Pons (tissue), 1 donor: ENCODE data around the gene PLD4.
"Not testable (repeated sequence)": the region's sequence is repeated elsewhere in the genome, so short reads cannot be mapped to it uniquely, and the experiment has no call there.

ENCODE experiments used
- DNase-seq: peaks from one replicate; pipeline ENCODE4 v3.0.0-alpha.2; 2016; ENCODE audit warnings: low spot score

Gene PLD4, protein sequence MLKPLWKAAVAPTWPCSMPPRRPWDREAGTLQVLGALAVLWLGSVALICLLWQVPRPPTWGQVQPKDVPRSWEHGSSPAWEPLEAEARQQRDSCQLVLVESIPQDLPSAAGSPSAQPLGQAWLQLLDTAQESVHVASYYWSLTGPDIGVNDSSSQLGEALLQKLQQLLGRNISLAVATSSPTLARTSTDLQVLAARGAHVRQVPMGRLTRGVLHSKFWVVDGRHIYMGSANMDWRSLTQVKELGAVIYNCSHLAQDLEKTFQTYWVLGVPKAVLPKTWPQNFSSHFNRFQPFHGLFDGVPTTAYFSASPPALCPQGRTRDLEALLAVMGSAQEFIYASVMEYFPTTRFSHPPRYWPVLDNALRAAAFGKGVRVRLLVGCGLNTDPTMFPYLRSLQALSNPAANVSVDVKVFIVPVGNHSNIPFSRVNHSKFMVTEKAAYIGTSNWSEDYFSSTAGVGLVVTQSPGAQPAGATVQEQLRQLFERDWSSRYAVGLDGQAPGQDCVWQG

GRCh38 chr14:104924421-104925213 lies at the start of gene PLD4:
Gene PLD4, plus strand, starts transcription at chr14:104924879. Its CDS starts 2,262 bp downstream, at chr14:104927141.
- peak; percentile 24 for DNase-seq

DNA sequence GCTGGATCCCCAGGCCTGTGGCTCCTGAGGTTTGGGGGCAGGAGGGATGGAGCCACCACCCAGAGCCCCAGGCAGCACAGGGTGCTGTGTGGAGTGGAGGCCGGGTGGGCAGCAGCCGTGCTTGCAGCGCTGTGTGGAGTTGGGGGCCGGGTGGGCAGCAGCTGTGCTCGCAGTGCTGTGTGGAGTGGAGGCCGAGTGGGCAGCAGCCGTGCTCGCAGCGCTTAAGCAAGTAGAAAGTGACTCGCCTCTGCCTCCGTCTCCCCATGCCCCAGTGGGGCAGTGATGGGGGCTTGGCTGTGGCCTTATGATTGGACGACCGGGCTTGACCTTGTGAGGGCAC lies 49.3 kb upstream of the PLD4 start:
- no peak for DNase-seq

GRCh38 chr14:104875811-104876210 lies 48.9 kb upstream of the PLD4 start:
- DNase-seq = no peak

DNA sequence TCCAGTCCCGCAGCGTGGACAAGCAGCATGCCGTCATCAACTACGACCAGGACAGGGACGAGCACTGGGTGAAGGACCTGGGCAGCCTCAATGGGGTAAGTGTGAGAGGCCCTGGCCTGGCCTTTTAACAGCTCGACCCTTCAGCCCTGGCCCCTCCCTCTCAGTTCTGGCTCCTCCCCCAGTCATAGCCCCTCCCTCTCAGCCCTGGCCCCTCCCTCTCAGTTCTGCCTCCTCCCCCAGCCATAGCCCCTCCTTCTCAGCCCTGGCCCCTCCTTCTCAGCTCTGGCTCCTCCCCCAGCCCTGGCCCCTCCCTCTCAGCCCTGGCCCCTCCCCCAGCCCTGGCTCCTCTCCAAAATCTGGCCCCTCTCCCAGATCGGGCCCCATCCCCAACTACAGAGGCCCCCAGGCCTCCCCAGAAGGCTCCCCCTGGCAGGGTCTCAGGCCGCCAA lies 48.4 kb upstream of the PLD4 start:
- DNase-seq = no peak

DNA sequence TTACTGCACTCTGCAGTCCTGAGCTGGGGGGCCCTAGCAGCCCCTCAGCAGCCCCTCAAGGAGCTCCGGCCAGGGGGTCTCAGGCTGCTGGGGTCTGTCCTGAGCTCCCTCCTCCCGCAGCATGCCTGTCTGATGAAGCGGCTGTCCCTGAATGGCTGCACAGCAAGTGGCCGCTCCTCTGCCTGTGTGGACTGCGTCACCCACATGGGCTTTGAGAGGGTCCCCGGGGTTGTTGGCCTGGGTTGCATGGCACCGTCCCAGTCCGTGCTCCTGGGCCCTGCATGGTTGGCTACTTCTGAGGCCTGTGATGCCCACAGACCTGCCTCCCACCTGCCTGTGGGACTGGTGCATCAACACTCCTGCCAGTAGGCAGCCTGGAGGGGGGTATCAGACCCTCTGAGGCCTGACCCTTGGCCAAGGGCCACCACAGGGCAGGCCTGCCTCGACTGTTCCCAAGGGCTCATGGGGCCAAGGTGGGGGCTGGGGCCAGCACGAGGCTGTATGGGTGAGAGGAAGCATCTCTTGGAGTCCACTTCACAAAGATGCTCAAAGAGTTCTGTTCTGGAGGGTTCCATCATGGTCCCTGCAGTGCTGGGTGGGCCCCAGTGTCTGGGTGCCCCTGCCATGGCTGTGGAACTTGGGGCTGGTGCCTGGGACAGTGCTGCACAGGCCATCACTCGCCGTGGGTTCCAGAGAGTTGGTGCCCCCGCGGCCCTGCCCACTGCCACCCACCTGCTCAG lies 47.4 kb upstream of the PLD4 start:
- DNase-seq = no peak

DNA sequence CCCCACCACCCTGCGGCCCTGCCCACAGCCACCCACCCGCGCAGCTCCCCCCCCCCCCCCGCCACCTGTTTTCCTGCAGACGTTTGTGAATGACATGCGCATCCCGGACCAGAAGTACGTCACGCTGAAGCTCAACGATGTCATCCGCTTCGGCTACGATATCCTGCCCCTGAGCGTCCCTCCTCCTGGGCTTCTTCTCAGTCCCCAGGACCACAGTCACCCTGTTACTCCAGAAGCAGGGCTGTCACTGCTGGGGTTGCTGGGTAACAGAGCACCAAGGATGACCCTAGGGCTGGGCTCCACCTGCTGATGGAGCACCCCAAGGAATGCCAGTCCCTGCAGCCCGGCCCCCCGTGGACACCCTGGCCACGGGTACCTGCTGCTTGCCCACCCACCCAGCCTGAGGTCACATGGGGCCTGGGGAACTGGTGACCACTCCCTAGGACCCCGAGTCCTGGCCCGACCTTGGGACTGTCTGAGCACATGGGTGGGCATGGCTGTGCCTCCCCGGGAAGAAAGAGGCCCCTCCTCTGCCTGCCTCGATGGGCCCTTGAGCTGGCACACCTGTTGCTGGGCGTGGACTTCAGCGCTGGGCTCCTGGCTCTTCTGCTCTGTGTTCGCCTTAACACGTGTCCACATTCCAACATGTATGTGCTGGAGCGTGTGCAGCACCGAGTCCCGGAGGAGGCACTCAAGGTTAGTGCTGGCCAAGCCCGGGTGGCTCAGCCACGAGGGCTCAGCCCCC lies 46.7 kb upstream of the PLD4 start:
- no peak for DNase-seq

DNA sequence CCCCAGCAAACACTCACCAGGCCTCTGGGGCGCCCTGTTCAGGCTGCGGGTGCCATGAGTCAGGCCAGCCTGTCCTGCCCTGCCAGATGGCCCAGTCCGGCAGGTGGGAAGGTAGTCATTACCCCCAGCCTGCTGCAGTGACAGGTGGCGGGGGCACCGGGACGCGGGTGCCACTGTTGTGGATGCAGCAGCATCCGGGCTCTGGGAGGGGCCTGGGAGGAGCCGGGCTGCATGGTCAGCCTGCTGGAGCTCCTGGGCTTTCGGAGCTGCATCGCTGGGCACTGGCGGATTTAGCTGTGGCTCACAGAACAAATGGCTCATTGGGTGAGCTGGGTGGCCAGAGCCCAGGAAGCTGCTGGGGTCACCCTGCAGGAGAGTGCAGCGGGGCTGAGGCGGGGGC lies 46.1 kb upstream of the PLD4 start:
- DNase-seq = no peak

- no peak for DNase-seq
Observed at GRCh38 chr14:104879201-104879982, 45.3 kb upstream of the PLD4 start.

GRCh38 chr14:104879983-104880565 lies 44.6 kb upstream of the PLD4 start:
- no peak for DNase-seq

DNA sequence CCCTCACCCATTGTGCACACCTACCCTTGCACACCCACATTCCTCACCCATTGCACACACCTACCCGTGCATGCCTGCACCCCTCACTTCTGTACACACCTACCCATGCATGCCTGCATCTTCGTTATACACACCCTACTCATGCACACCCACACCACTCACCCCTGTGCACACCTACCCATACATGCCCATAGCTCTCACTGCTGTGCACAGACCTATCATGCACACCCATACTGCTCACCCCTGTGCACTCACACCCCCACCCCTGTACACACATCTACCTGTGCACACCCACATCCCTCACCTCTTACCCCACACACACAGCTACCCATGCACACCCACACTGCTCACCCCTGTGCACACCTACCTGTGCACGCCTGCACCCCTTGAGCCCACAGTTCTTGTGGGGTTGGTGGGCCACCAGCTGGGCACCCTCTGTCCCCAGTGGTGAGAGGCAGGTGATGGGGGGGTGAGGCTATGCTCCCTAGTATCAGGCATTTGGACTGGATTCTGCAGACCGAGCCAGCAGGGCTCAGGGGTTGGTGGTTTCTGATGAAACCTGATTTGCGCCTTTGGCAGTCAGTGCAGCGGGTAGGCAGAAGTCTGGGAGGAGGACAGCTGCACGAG lies 44.0 kb upstream of the PLD4 start:
- DNase-seq = no peak

GRCh38 chr14:104881369-104881979 lies 43.2 kb upstream of the PLD4 start:
- no peak for DNase-seq

DNA sequence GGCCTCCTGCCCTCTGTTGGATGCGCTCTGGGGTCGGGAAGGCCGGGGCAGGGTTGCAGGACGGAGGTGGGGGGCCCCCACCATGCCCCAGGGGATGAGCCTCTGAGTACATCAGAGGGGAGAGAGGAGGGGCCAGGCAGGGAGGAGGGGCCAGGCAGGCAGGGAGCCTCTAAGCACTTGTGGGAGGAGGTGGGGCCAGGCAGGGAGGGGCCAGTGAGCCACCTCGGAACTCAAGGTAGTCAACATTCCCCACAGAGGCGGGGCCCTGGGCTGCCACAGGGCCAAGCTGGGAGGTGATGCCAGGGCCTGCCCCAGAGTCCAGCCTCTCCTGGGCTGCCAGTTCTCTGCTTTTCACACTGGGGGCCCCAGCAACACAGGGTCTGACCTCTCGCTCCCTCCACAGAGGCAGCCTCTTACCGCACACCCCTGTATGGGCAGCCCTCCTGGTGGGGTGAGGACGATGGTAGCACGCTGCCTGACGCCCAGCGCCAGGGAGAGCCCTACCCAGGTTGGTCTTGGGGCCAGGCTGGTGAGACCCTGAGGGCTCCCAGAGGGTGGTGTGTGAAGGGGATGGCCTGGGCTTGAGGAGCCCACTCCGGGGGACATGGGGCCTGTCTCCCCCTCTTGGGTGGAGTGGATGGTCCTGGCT lies 42.2 kb upstream of the PLD4 start:
- DNase-seq = no peak

DNA sequence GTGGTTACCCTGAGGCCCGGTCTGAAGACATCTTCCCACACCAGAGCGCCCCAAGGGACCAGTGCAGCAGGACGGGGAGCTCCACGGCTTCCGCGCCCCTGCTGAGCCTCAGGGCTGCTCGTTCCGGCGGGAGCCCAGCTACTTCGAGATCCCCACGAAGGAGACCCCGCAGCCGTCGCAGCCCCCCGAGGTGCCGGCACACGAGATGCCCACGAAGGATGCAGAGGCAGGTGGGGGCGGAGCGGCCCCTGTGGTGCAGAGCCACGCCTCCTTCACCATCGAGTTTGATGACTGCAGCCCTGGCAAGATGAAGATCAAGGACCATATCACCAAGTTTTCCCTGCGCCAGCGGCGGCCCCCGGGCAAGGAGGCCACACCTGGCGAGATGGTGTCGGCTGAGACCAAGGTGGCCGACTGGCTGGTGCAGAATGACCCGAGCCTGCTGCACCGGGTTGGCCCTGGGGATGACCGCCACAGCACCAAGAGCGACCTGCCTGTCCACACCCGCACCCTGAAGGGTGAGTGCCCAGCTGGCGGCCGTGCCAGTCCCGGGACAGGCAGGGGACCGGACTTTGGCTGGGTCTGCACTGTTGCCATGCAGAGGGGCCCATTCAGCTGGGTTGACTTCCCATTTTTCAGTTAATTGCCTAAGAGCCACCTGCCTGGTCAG lies 41.6 kb upstream of the PLD4 start:
- DNase-seq = no peak

GRCh38 chr14:104883681-104884361 lies 40.9 kb upstream of the PLD4 start:
- no peak for DNase-seq

- DNase-seq = not testable (repeated sequence)
Observed at GRCh38 chr14:104884381-104884780, 40.3 kb upstream of the PLD4 start.

GRCh38 chr14:104885031-104885972 lies 39.4 kb upstream of the PLD4 start:
- DNase-seq = no peak
